HepG2 (cell line): ENCODE measurements around the gene LATS2. TPM values are rescaled to one million over a fixed set of nuclear protein-coding genes. Genes with fewer than 3 reads are reported as not detected.
A peak's percentile ranks its signal among the peaks of the same experiment; 100 is the strongest.

ENCODE experiments used
- ATAC-seq: fragments of 200-7000 bp; cut with Tn5 transposase; 3 replicates; pipeline ENCODE4 v1.9.1; 2020; ENCODE audit warnings: mild to moderate bottlenecking, moderate library complexity
- BruUV-seq: library from RNA; stranded (reverse); fragments of 400-500 nt; replicated peaks from 2 replicates; lab custom pipeline; 2021; lab: Mats Ljungman, UMichigan
- CTCF ChIA-PET: fragments of 300-600 bp; formaldehyde crosslinking; extraction: SDS; loops from one replicate; lab custom pipeline; 2021; ENCODE audit warnings: low total read pairs, inconsistent platforms, low intra/inter-chr PET ratio; lab: Yijun Ruan, JAX
- POLR2A ChIA-PET: fragments of 350-600 bp; sonication (Branson Sonifier 250); formaldehyde crosslinking; loops from one replicate; lab custom pipeline; 2020; ENCODE audit warnings: antibody characterized with exemption, inconsistent platforms; lab: Yijun Ruan, JAX
- DNase-seq: peaks from one replicate; pipeline ENCODE4 v3.0.0-alpha.2; 2015; ENCODE audit warnings: low spot score
- FAIRE-seq: peaks from 3 replicates; lab custom pipeline; 2011; peaks lifted over from hg19 to GRCh38; lab: Jason Lieb, UNC
- H2AFZ ChIP-seq: one replicate; pipeline ENCODE4 v1.6.1; 2011; ENCODE audit warnings: low read length, inconsistent platforms
- H3K27ac ChIP-seq: fragments of 300-600 bp; 3 replicates; pipeline ENCODE4 v1.8.0; 2011; ENCODE audit warnings: mixed run types, mild to moderate bottlenecking, mixed read lengths, low read length, inconsistent platforms; ENCODE audit not compliant: insufficient read depth; ENCODE audit errors: extremely low read length
- H3K27me3 ChIP-seq, 2 experiments: fragments of 200-600 bp in 1 of 2; 2 replicates in 1 of 2; 3 replicates in 1 of 2; pipeline versions ENCODE4 v1.6.0 to v1.8.0; 2011; ENCODE audit warnings: low read length in 2 of 2, mild to moderate bottlenecking in 2 of 2, moderate library complexity in 2 of 2, inconsistent platforms in 1 of 2; ENCODE audit not compliant: insufficient read depth in 2 of 2, control insufficient read depth in 1 of 2
- H3K36me3 ChIP-seq, 2 experiments: fragments of 200-600 bp in 1 of 2; replicated peaks in 1 of 2; 2 replicates in 1 of 2; 3 replicates in 1 of 2; pipeline versions ENCODE4 v1.5.1 to v1.8.0; 2011; ENCODE audit warnings: low read length in 2 of 2, inconsistent platforms in 1 of 2; ENCODE audit not compliant: insufficient read depth in 2 of 2, control insufficient read depth in 1 of 2
- H3K4me1 ChIP-seq: 2 replicates; pipeline ENCODE4 v1.5.1; 2012; ENCODE audit warnings: low read length, inconsistent platforms; ENCODE audit not compliant: insufficient read depth
- H3K4me2 ChIP-seq: 2 replicates; pipeline ENCODE4 v1.6.0; 2011; ENCODE audit warnings: low read depth, low read length, inconsistent platforms
- H3K4me3 ChIP-seq, 3 experiments: fragments of 200-600 bp in 1 of 3; sonication (generic), shearing (Covaris generic) in 1 of 3; replicated peaks in 1 of 3; 2 replicates each; pipeline ENCODE4 v1.5.1; 2011 to 2016; ENCODE audit warnings: low read length in 3 of 3, inconsistent platforms in 2 of 3, low read depth in 2 of 3, mild to moderate bottlenecking in 2 of 3, control low read depth in 1 of 3, mixed read lengths in 1 of 3; ENCODE audit not compliant: insufficient read depth in 1 of 3
- H3K79me2 ChIP-seq: one replicate; pipeline ENCODE4 v1.6.1; 2011; ENCODE audit warnings: low read length, inconsistent platforms; ENCODE audit not compliant: insufficient read depth
- H3K9ac ChIP-seq: 2 replicates; pipeline ENCODE4 v1.6.0; 2011; ENCODE audit warnings: mild to moderate bottlenecking, low read depth, low read length, inconsistent platforms; ENCODE audit not compliant: insufficient read depth
- H3K9me3 ChIP-seq: 2 replicates; pipeline ENCODE4 v1.5.1; 2012; ENCODE audit warnings: mild to moderate bottlenecking, low read length
- H4K20me1 ChIP-seq: 2 replicates; pipeline ENCODE4 v1.6.0; 2011; ENCODE audit warnings: inconsistent platforms, mild to moderate bottlenecking, low read length, moderate library complexity; ENCODE audit not compliant: insufficient read depth
- AGO2 ChIP-seq: fragments of 200-400 bp; formaldehyde crosslinking; optimal IDR thresholded peaks from 2 replicates; pipeline ENCODE3; 2017; ENCODE audit warnings: mild to moderate bottlenecking, low read depth, low read length, moderate library complexity
- BHLHE40 ChIP-seq: IDR thresholded peaks from 2 replicates; pipeline ENCODE4 v1.6.1; 2011; ENCODE audit warnings: low read length, improper control_type of control experiment
- NKX3-1 ChIP-seq: sonication (generic); formaldehyde crosslinking; IDR thresholded peaks from 2 replicates; pipeline ENCODE4 v1.5.0; 2020; ENCODE audit warnings: missing genetic modification reagents
- PATZ1 ChIP-seq: sonication (generic); formaldehyde crosslinking; IDR thresholded peaks from 2 replicates; pipeline ENCODE4 v1.4.0; 2020; ENCODE audit warnings: missing genetic modification reagents
- RERE ChIP-seq: IDR thresholded peaks from 2 replicates; pipeline ENCODE4 v1.6.1; 2016; ENCODE audit warnings: low read depth, missing genetic modification reagents, missing compliant biosample characterization
- YEATS2 ChIP-seq: sonication (generic); formaldehyde crosslinking; IDR thresholded peaks from 2 replicates; pipeline ENCODE4 v1.4.0; 2020; ENCODE audit warnings: missing genetic modification reagents, borderline replicate concordance
- ZNF224 ChIP-seq: sonication (generic); formaldehyde crosslinking; IDR thresholded peaks from 2 replicates; pipeline ENCODE4 v1.5.0; 2020; ENCODE audit warnings: mild to moderate bottlenecking, missing genetic modification reagents
- WGBS: methylation state at CpG from one replicate; pipeline ENCODE4 v1.1.6; 2017; ENCODE audit warnings: low lambda C conversion rate; 5-methylcytosine and 5-hydroxymethylcytosine counted together
- in situ Hi-C: cut with HindIII; loops from 2 replicates; pipeline ENCODE4 v1.10.0; 2017; ENCODE audit warnings: low pct_unique_long_range_greater_than_20kb; ENCODE audit not compliant: extremely low pct_ligation_motif_present
- intact Hi-C: fragments of 100-400 bp; cut with micrococcal nuclease; formaldehyde crosslinking; loops from one replicate; pipeline ENCODE4 v1.10.0; 2022; ENCODE audit not compliant: unreplicated experiment
- polyA plus RNA-seq, 8 experiments: library from polyadenylated mRNA; depleted of rRNA in 3 of 8; stranded (reverse) in 7 of 8; unstranded in 1 of 8; fragments of >200 nt; fragmentation: Illumina TruSeq in 4 of 8; extraction: Trizol in 4 of 8; gene quantifications; 2 replicates each; pipeline versions ENCODE4 v1.2.1 to v1.2.3, GENCODE V29; 2011 to 2016; ENCODE audit warnings: low read depth in 4 of 8, missing spikeins in 1 of 8, mixed read lengths in 1 of 8; ENCODE audit not compliant: insufficient read depth in 1 of 8
- total RNA-seq, 5 experiments: library from RNA; depleted of rRNA; stranded (reverse); fragments of >200 nt; fragmentation: Illumina TruSeq; extraction: Trizol; gene quantifications; 2 replicates each; pipeline ENCODE4 v1.2.3, GENCODE V29; 2016; ENCODE audit warnings: low read depth in 1 of 5

LATS2 gene
- total and polyA plus RNA-seq, 2 of the 13 experiments (the other 11 are each of a cell fraction or from before 2014, with no cell fraction given), result 7.3 to 8.5 TPM

GRCh38 chr13:20998649-20999415 is 62.6 kb downstream of the LATS2 start:
- no peak for FAIRE-seq
- no peak overlapping the region for H3K9ac ChIP-seq
- intact Hi-C loops, result no loop called here

More at GRCh38 chr13:20998649-20999415, 62.6 kb downstream of the LATS2 start:
- no peaks in the 10 kb centered on the region for H3K27me3 ChIP-seq
- in situ Hi-C loops, result no loop called here
- ChIA-PET CTCF (no interaction called here), POLR2A (no interaction called here)
- no peak overlapping the region for H3K4me3 ChIP-seq
- no TSS peak for BruUV-seq
- peaks cover 41% of the 10 kb centered on the region for H3K79me2 ChIP-seq
- 96% methylated on average over 32 of the region's 60 CpGs for WGBS
- H3K36me3 ChIP-seq, result peaks cover 5 to 35% of the 10 kb centered on the region in 2 experiments; a peak in 4 of 5 replicates
- no peak; the same call in 2 of the 3 replicates for ATAC-seq
- DNase-seq, result no peak
- H3K27ac ChIP-seq, result no peak overlapping the region
- peaks cover 4% of the 10 kb centered on the region; the same call in 1 of the 2 replicates for H4K20me1 ChIP-seq
- no peak overlapping the region for H2AFZ ChIP-seq
- peaks cover 7% of the 10 kb centered on the region; the same call in 1 of the 2 replicates for H3K9me3 ChIP-seq
- H3K4me2 ChIP-seq, result no peak overlapping the region
- TF ChIP-seq BHLHE40, result no peak
- no peak for TF ChIP-seq ZNF224
- TF ChIP-seq YEATS2 (CRISPR knock-in tag), result no peak
- no peak for TF ChIP-seq RERE (CRISPR knock-in tag)
- peak; percentile 35 for TF ChIP-seq AGO2
- no peak for TF ChIP-seq PATZ1
- TF ChIP-seq NKX3-1, result no peak
- peaks cover 7% of the 10 kb centered on the region for H3K4me1 ChIP-seq
